Measurements from ENCODE around the gene PKDCC. TPM values are rescaled to one million over a fixed set of nuclear protein-coding genes. Genes with fewer than 3 reads are reported as not detected.
A peak's percentile ranks its signal among the peaks of the same experiment; 100 is the strongest.

The PKDCC gene
- total RNA-seq, 1 experiment from 2014 or later: 3.9 TPM

GRCh38 chr2:42007551-42007950 is 40.3 kb upstream of the PKDCC start:
- intact Hi-C loops (cut with micrococcal nuclease; ENCODE audit: unreplicated experiment): no loop called here
- Histone ChIP-seq H3K9me3 (ENCODE audit: insufficient read depth, low read depth) (peaks cover 6% of the 10 kb centered on the region; the same call in 1 of the 2 replicates), H3K4me1 (replicated peaks; ENCODE audit: insufficient read depth) (peaks cover 11% of the 10 kb centered on the region; the same call in 1 of the 2 replicates), H3K36me3 (ENCODE audit: low read depth) (no peaks in the 10 kb centered on the region), H3F3A (ENCODE audit: insufficient read depth, low read depth) (no peaks in the 10 kb centered on the region), H2AFZ (0 out of 2 replicates have a peak overlapping the region, but pooled peaks have one; percentile 18), H3K4me2 (no peak overlapping the region), H3K9me2 (ENCODE audit: insufficient read depth) (0 out of 2 replicates have a peak, but pooled peaks cover 1% of the 10 kb centered on the region), H3K4me3 (no peak overlapping the region), H3K79me2 (ENCODE audit: low read depth) (no peaks in the 10 kb centered on the region), H3K27me3 (ENCODE audit: insufficient read depth, low read depth) (no peaks in the 10 kb centered on the region), H3K27ac (no peak overlapping the region), H4K20me1 (ENCODE audit: insufficient read depth) (no peaks in the 10 kb centered on the region)
- DNase-seq: no peak
- CTCF ChIA-PET: no interaction called here
- TF ChIP-seq EZH2 (IDR thresholded peaks at IDR 0.05; ENCODE audit: low read depth) (no peak), CTCF (conservative IDR thresholded peaks at IDR 0.05) (no peak)
- no TSS peak for BruUV-seq (replicated peaks)
- POLR2A ChIA-PET (ENCODE audit: unreplicated experiment): no interaction called here

- Histone ChIP-seq H4K20me1 (ENCODE audit: insufficient read depth) (no peaks in the 10 kb centered on the region), H3K9me3 (ENCODE audit: insufficient read depth, low read depth) (peaks cover 6% of the 10 kb centered on the region; the same call in 1 of the 2 replicates), H3K4me2 (no peak overlapping the region), H3K36me3 (ENCODE audit: low read depth) (no peaks in the 10 kb centered on the region), H3K9me2 (ENCODE audit: insufficient read depth) (0 out of 2 replicates have a peak, but pooled peaks cover 4% of the 10 kb centered on the region), H3F3A (ENCODE audit: insufficient read depth, low read depth) (no peaks in the 10 kb centered on the region), H3K27me3 (ENCODE audit: insufficient read depth, low read depth) (no peaks in the 10 kb centered on the region), H3K27ac (no peak overlapping the region), H2AFZ (no peak overlapping the region), H3K79me2 (ENCODE audit: low read depth) (no peaks in the 10 kb centered on the region), H3K4me3 (no peak overlapping the region), H3K4me1 (replicated peaks; ENCODE audit: insufficient read depth) (peaks cover 11% of the 10 kb centered on the region; the same call in 1 of the 2 replicates)
- TF ChIP-seq CTCF (conservative IDR thresholded peaks at IDR 0.05) (no peak), EZH2 (IDR thresholded peaks at IDR 0.05; ENCODE audit: low read depth) (no peak)
- no TSS peak for BruUV-seq (replicated peaks)
- POLR2A ChIA-PET (ENCODE audit: unreplicated experiment): no interaction called here
- DNase-seq: peak in 1 of 2 experiments; percentile 84
- intact Hi-C loops (cut with micrococcal nuclease; ENCODE audit: unreplicated experiment): no loop called here
- CTCF ChIA-PET: interaction anchor here (0.6 to 0.8 kb wide), 2 partner anchors 10 to 155 kb away, joined by 3 to 5 read pairs; no protein-coding TSS in a partner anchor
These were observed 39.4 kb upstream of the PKDCC start for GRCh38 chr2:42008241-42008921.

GRCh38 chr2:42009657-42010580 is 37.9 kb upstream of the PKDCC start:
- Histone ChIP-seq H3K4me2 (no peak overlapping the region), H3F3A (ENCODE audit: insufficient read depth, low read depth) (no peaks in the 10 kb centered on the region), H2AFZ (no peak overlapping the region), H3K9me3 (ENCODE audit: insufficient read depth, low read depth) (no peaks in the 10 kb centered on the region), H3K36me3 (ENCODE audit: low read depth) (no peaks in the 10 kb centered on the region), H3K4me1 (replicated peaks; ENCODE audit: insufficient read depth) (peaks cover 11% of the 10 kb centered on the region; the same call in 1 of the 2 replicates), H3K27ac (no peak overlapping the region), H3K27me3 (ENCODE audit: insufficient read depth, low read depth) (no peaks in the 10 kb centered on the region), H3K79me2 (ENCODE audit: low read depth) (no peaks in the 10 kb centered on the region), H3K4me3 (no peak overlapping the region), H4K20me1 (ENCODE audit: insufficient read depth) (no peaks in the 10 kb centered on the region), H3K9me2 (ENCODE audit: insufficient read depth) (0 out of 2 replicates have a peak, but pooled peaks cover 4% of the 10 kb centered on the region)
- no TSS peak for BruUV-seq (replicated peaks)
- TF ChIP-seq EZH2 (IDR thresholded peaks at IDR 0.05; ENCODE audit: low read depth) (no peak), CTCF (conservative IDR thresholded peaks at IDR 0.05) (no peak)
- no peak for DNase-seq
- ChIA-PET POLR2A (ENCODE audit: unreplicated experiment) (interaction anchor here (0.5 kb wide), 1 partner anchor 141 kb away, joined by 4 read pairs; no protein-coding TSS in a partner anchor), CTCF (no interaction called here)
- intact Hi-C loops (cut with micrococcal nuclease; ENCODE audit: unreplicated experiment): no loop called here
